Colonic mucosa (tissue), 4 donors: Measurements from ENCODE around the gene CCDC71L. TPM values are rescaled to one million over a fixed set of nuclear protein-coding genes. Genes with fewer than 3 reads are reported as not detected.

Experiments used
- DNase-seq: peaks from one replicate; pipeline ENCODE4 v3.0.0-alpha.2; 2020
- H3K27ac ChIP-seq: fragments of 200-600 bp; one replicate; pipeline ENCODE4 v1.8.0; 2021
- H3K27me3 ChIP-seq: fragments of 200-600 bp; one replicate; pipeline ENCODE4 v1.8.0; 2021
- H3K36me3 ChIP-seq: fragments of 200-600 bp; one replicate; pipeline ENCODE4 v1.8.0; 2021
- H3K4me1 ChIP-seq: fragments of 200-600 bp; one replicate; pipeline ENCODE4 v1.8.0; 2021; ENCODE audit warnings: mild to moderate bottlenecking
- H3K4me3 ChIP-seq: fragments of 200-600 bp; one replicate; pipeline ENCODE4 v1.8.0; 2021
- H3K9ac ChIP-seq, 2 donors: one replicate each; pipeline ENCODE4 v1.7.0; 2013; ENCODE audit warnings: control low read depth in 2 of 2, low read depth in 2 of 2, low read length in 2 of 2
- H3K9me3 ChIP-seq: fragments of 200-600 bp; one replicate; pipeline ENCODE4 v1.8.0; 2021
- intact Hi-C: fragments of 100-400 bp; cut with DNase I; formaldehyde crosslinking; loops from one replicate; pipeline ENCODE4 v1.14.1; 2022
- total RNA-seq, 2 donors: library from RNA; stranded (reverse); fragmentation: NEBNext Ultra II Directional in 1 of 2; extraction: Animal tissue kit (Norgen Biotek cat#: 25700) in 1 of 2; gene quantifications; one replicate each; pipeline ENCODE4 v1.2.1, GENCODE V29; 2021
- TF ChIP-seq, protein P1 (sequence below): fragments of 200-600 bp; IDR thresholded peaks from one replicate; pipeline ENCODE4 v1.8.0; 2022; ENCODE audit warnings: antibody characterized with exemption, mild to moderate bottlenecking
- donor health status: healthy.
- donor health status: DM: no; HTN: no; CAD: no.
- donor health status: DM: no; HTN: no; CAD: no.

The CCDC71L gene
- total RNA-seq, 2 donors from 2014 or later, result 21.3 to 21.6 TPM

DNA sequence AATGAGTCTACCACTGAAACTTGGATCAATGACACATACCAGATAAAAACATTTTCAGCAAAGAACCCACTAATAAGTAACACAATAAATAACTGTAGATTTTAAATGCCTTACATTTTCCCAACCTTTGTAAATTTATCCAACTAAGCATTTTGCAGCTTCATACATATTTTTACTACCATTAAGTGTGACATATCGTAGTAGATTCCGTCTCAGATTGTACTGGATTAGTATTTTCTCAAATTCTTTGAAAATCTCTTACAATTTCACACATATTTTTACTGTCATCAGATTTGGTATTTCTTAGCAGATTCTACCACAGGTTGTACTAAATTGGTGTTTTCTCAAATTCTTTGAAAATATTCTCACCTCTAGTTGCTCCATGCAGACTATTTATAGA lies 26.0 kb downstream of the CCDC71L start:
- intact Hi-C loops, result no loop called here
- H3K9ac ChIP-seq, result no peak overlapping the region
- no peaks in the 10 kb centered on the region for H3K9me3 ChIP-seq
- no peak overlapping the region for H3K27ac ChIP-seq
- TF ChIP-seq, protein P1, sequence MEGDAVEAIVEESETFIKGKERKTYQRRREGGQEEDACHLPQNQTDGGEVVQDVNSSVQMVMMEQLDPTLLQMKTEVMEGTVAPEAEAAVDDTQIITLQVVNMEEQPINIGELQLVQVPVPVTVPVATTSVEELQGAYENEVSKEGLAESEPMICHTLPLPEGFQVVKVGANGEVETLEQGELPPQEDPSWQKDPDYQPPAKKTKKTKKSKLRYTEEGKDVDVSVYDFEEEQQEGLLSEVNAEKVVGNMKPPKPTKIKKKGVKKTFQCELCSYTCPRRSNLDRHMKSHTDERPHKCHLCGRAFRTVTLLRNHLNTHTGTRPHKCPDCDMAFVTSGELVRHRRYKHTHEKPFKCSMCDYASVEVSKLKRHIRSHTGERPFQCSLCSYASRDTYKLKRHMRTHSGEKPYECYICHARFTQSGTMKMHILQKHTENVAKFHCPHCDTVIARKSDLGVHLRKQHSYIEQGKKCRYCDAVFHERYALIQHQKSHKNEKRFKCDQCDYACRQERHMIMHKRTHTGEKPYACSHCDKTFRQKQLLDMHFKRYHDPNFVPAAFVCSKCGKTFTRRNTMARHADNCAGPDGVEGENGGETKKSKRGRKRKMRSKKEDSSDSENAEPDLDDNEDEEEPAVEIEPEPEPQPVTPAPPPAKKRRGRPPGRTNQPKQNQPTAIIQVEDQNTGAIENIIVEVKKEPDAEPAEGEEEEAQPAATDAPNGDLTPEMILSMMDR, result no peak
- H3K4me1 ChIP-seq, result no peaks in the 10 kb centered on the region
- H3K36me3 ChIP-seq, result no peaks in the 10 kb centered on the region
- H3K27me3 ChIP-seq, result no peaks in the 10 kb centered on the region
- H3K4me3 ChIP-seq, result no peak overlapping the region
- DNase-seq, result no peak

DNA sequence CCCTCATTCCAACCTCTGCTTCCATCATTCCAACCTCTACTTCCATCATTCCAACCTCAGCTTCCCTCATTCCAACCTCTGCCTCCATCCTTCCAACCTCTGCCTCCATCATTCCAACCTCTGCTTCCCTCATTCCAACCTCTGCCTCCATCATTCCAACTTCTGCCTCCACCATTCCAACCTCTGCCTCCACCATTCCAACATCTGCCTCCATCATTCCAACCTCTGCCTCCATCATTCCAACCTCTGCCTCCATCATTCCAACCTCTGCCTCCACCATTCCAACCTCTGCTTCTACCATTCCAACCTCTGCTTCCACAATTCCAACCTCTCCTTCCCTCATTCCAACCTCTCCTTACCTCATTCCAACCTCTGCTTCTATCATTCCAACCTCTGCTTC lies 30.3 kb downstream of the CCDC71L start:
- Histone ChIP-seq H3K9me3 (no peaks in the 10 kb centered on the region), H3K4me1 (no peaks in the 10 kb centered on the region), H3K27me3 (no peaks in the 10 kb centered on the region), H3K36me3 (no peaks in the 10 kb centered on the region), H3K4me3 (no peak overlapping the region), H3K9ac (no peak overlapping the region), H3K27ac (no peak overlapping the region)
- intact Hi-C loops, result no loop called here
- TF ChIP-seq, protein P1, result no peak
- no peak for DNase-seq

DNA sequence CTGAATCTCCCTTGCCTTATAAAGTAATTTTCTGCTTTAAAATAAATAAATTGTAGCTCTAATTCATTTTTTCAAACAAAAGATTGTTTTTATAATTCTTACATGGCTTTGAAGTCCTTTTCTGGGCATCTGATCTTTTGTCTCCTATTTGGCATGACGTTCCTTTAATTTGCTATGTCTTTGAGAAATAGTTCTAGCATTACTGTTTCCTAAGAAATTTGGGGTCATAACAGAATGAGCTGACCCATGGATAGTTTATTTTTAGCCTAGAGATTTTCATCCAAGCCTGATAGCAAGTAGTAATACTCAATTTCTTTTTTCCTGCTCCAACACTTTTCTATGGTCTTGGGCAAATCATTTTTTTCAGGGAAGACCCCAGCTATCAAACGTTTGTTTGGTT lies 31.4 kb downstream of the CCDC71L start:
- TF ChIP-seq, protein P1, result no peak

DNA sequence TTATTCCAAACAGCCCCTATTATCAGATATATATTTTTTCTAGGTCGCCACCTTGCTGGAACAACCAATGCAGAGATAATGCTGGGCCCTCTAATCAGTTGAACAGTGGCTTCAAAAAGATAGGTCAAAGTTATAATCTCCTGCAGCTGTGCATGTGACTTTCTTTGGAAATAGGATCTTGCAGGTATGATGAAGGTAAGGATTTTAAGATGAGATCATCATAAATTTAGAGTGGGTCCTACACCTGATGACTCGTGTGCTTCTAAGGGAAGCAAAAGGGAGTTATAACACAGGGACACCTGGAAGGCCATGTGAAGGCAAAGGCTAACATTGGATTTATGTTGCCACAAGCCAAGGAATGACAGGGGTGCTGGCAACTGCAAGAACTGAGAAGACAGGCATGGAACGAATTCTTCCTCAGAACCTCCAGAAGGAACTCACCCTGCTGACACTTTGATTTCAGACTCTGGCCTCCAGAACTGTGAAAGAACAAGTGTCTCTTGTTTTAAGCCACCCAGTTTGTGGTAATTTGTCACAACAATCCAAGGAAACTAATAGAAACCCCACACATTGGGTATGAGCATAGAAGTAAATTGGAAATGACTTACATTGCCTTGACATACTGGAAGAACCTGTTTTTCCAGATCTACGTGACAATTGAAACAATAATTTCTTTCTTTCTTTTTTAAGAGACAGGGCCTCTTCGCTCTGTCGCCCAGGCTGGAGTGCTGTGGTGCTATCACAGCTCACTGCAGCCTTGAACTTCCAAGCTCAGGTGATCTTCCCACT lies 34.4 kb downstream of the CCDC71L start:
- Histone ChIP-seq H3K36me3 (no peaks in the 10 kb centered on the region), H3K27ac (peak overlapping the region; percentile 30), H3K4me1 (no peaks in the 10 kb centered on the region), H3K4me3 (no peak overlapping the region), H3K9ac (peak overlapping the region in 1 of 2 donors; percentile 43), H3K27me3 (no peaks in the 10 kb centered on the region), H3K9me3 (no peaks in the 10 kb centered on the region)
- intact Hi-C loops, result no loop called here
- TF ChIP-seq, protein P1, result no peak
- DNase-seq, result peak; percentile 31

More for the DNA sequence above, 31.4 kb downstream of the CCDC71L start:
- Histone ChIP-seq H3K27me3 (no peaks in the 10 kb centered on the region), H3K9me3 (no peaks in the 10 kb centered on the region), H3K9ac (no peak overlapping the region), H3K27ac (no peak overlapping the region), H3K36me3 (no peaks in the 10 kb centered on the region), H3K4me3 (no peak overlapping the region), H3K4me1 (no peaks in the 10 kb centered on the region)
- intact Hi-C loops, result no loop called here
- no peak for DNase-seq

DNA sequence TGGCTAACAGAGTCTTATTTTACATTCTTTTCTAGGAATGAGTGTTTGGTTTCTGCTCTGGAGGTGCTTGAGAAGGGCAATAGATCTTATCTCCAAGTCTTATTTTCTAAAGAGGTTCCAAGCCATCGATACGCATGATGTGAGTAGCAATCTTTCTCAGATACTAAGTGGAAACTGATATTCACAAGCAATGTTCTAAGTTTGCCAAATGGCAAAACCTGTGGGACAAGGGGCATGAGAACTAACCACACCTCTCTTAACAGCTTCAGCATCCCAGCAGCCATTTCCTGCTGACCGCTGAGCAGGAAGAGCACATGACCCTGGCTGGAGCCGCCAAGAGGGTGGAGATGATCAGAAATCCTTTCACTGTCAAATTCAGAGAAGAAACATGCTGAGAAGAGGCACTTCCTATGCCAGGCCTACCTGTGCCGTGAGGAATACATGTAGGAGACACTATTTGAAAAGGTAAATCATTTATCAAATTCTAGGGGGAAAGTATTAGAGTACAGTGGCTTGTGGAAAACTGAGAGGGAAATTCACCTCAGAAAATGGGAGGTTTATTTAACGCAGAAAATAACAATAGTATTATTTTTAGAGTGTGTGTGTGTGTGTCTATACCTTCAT lies 35.2 kb downstream of the CCDC71L start:
- no peaks in the 10 kb centered on the region for H3K36me3 ChIP-seq
- no peaks in the 10 kb centered on the region for H3K9me3 ChIP-seq
- H3K27ac ChIP-seq, result peak overlapping the region; percentile 30
- no peaks in the 10 kb centered on the region for H3K27me3 ChIP-seq
- no peak overlapping the region for H3K4me3 ChIP-seq
- H3K9ac ChIP-seq, result peak overlapping the region in 1 of 2 donors; percentile 43
- peak; percentile 72 for DNase-seq
- TF ChIP-seq, protein P1, result no peak
- H3K4me1 ChIP-seq, result no peaks in the 10 kb centered on the region
- intact Hi-C loops, result no loop called here
